Stomach (tissue), 9 donors: ENCODE results near the gene UNC79. TPM values are rescaled to one million over a fixed set of nuclear protein-coding genes. Genes with fewer than 3 reads are reported as not detected.

Source experiments
- DNase-seq, 2 donors: peaks; one replicate each; pipeline versions ENCODE4 v3.0.0 to v3.0.0-alpha.2; 2013 to 2019
- H3K27ac ChIP-seq, 5 donors: fragments of 200-600 bp in 4 of 5; sonication (generic) in 4 of 5; one replicate each; pipeline ENCODE4 v1.5.1; 2013 to 2019; ENCODE audit warnings: mild to moderate bottlenecking in 1 of 5, moderate library complexity in 1 of 5
- H3K27me3 ChIP-seq, 3 donors: fragments of 200-600 bp; sonication (generic); one replicate each; pipeline ENCODE4 v1.5.1; 2017 to 2019; ENCODE audit warnings: mixed run types in 1 of 3
- H3K36me3 ChIP-seq, 4 donors: fragments of 200-600 bp; sonication (generic); 1 replicate in 3 of 4; 2 replicates in 1 of 4; pipeline ENCODE4 v1.5.1; 2016 to 2019
- H3K4me1 ChIP-seq, 4 donors: fragments of 200-600 bp; sonication (generic); one replicate each; pipeline ENCODE4 v1.5.1; 2016 to 2019
- H3K4me3 ChIP-seq, 4 donors: fragments of 200-600 bp; sonication (generic) in 3 of 4; one replicate each; pipeline ENCODE4 v1.5.1; 2016 to 2019; ENCODE audit warnings: mild to moderate bottlenecking in 1 of 4
- H3K9me3 ChIP-seq, 4 donors: fragments of 200-600 bp; sonication (generic); one replicate each; pipeline ENCODE4 v1.5.1; 2016 to 2019
- EP300 ChIP-seq: sonication (generic); formaldehyde crosslinking; IDR thresholded peaks from one replicate; pipeline ENCODE4 v1.6.1; 2017; ENCODE audit warnings: antibody characterized with exemption
- POLR2A ChIP-seq, 4 donors: fragments of 450-650 bp; IDR thresholded peaks; one replicate each; pipeline ENCODE4 v1.6.1; 2016; ENCODE audit warnings: antibody characterized with exemption in 4 of 4, control low read depth in 2 of 4, mild to moderate bottlenecking in 1 of 4, moderate library complexity in 1 of 4
- POLR2AphosphoS5 ChIP-seq, 3 donors: sonication (generic); formaldehyde crosslinking; IDR thresholded peaks; one replicate each; pipeline ENCODE4 v1.6.1; 2016; ENCODE audit warnings: antibody characterized with exemption in 3 of 3
- WGBS, 5 donors: extraction: QIAGEN DNeasy Blood & Tissue Kit in 3 of 5; methylation state at CpG; one replicate each; pipeline versions ENCODE4 v1.1.5 to v1.1.7; 2013 to 2018; 5-methylcytosine and 5-hydroxymethylcytosine counted together
- intact Hi-C: fragments of 100-400 bp; cut with DNase I; formaldehyde crosslinking; loops from one replicate; pipeline ENCODE4 v1.15.1; 2023; ENCODE audit warnings: low total_unique reads
- polyA plus RNA-seq, 3 donors: library from polyadenylated mRNA; stranded (reverse); fragments of 200-250 nt; gene quantifications; one replicate each; pipeline ENCODE4 v1.2.3, GENCODE V29; 2013
- total RNA-seq, 5 donors: library from RNA; depleted of rRNA; stranded (reverse); fragments of >200 nt; gene quantifications; one replicate each; pipeline versions ENCODE4 v1.1.0 to v1.2.3, GENCODE V29; 2014 to 2016
- TF ChIP-seq, protein P1 (sequence below), 7 experiments: fragments of 450-650 bp in 4 of 7; fragments of 200-600 bp in 3 of 7; sonication (generic) in 3 of 7; IDR thresholded peaks; one replicate each; pipeline ENCODE4 v1.5.1; 2016 to 2019; ENCODE audit warnings: antibody characterized with exemption in 7 of 7, control low read depth in 2 of 7, mild to moderate bottlenecking in 1 of 7
- donor health status: healthy with polysubstance abuse.
- donor health status: Bipolar disorder and iron deficiency.
- donor health status: healthy.

UNC79 gene
- total and polyA plus RNA-seq, 8 donors = under 0.01 to 1.9 (median 0.35) TPM; not detected in 2

- no peak overlapping the region for H3K4me3 ChIP-seq
- TF ChIP-seq POLR2AphosphoS5 (IDR thresholded peaks at IDR 0.05) = no peak
- no peak for TF ChIP-seq POLR2A (IDR thresholded peaks at IDR 0.05)
- TF ChIP-seq EP300 = no peak
- TF ChIP-seq, protein P1, sequence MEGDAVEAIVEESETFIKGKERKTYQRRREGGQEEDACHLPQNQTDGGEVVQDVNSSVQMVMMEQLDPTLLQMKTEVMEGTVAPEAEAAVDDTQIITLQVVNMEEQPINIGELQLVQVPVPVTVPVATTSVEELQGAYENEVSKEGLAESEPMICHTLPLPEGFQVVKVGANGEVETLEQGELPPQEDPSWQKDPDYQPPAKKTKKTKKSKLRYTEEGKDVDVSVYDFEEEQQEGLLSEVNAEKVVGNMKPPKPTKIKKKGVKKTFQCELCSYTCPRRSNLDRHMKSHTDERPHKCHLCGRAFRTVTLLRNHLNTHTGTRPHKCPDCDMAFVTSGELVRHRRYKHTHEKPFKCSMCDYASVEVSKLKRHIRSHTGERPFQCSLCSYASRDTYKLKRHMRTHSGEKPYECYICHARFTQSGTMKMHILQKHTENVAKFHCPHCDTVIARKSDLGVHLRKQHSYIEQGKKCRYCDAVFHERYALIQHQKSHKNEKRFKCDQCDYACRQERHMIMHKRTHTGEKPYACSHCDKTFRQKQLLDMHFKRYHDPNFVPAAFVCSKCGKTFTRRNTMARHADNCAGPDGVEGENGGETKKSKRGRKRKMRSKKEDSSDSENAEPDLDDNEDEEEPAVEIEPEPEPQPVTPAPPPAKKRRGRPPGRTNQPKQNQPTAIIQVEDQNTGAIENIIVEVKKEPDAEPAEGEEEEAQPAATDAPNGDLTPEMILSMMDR (IDR thresholded peaks at IDR 0.05) = no peak
- H3K4me1 ChIP-seq = no peaks in the 10 kb centered on the region
- H3K27ac ChIP-seq = no peak overlapping the region
- intact Hi-C loops = no loop called here
- H3K9me3 ChIP-seq = no peaks in the 10 kb centered on the region
- no peaks in the 10 kb centered on the region for H3K36me3 ChIP-seq
- DNase-seq = no peak
- H3K27me3 ChIP-seq = no peaks in the 10 kb centered on the region
- 82 to 100% (median 94%) methylated on average over 1 of the region's 1 CpG for WGBS, 5 donors
These were observed 243.6 kb downstream of the UNC79 start for GRCh38 chr14:93674343-93674742.

GRCh38 chr14:93675651-93676050, 244.9 kb downstream of the UNC79 start:
- Histone ChIP-seq H3K4me1 (no peaks in the 10 kb centered on the region), H3K27me3 (no peaks in the 10 kb centered on the region), H3K9me3 (no peaks in the 10 kb centered on the region), H3K27ac (no peak overlapping the region), H3K4me3 (no peak overlapping the region), H3K36me3 (no peaks in the 10 kb centered on the region)
- intact Hi-C loops = no loop called here
- DNase-seq = no peak
- TF ChIP-seq POLR2A (IDR thresholded peaks at IDR 0.05) (no peak), EP300 (no peak), POLR2AphosphoS5 (IDR thresholded peaks at IDR 0.05) (no peak)
- TF ChIP-seq, protein P1 (IDR thresholded peaks at IDR 0.05) = no peak

- no peak overlapping the region for H3K4me3 ChIP-seq
- H3K9me3 ChIP-seq = no peaks in the 10 kb centered on the region
- TF ChIP-seq, protein P1 (IDR thresholded peaks at IDR 0.05) = no peak
- no peak for TF ChIP-seq EP300
- no peak for TF ChIP-seq POLR2AphosphoS5 (IDR thresholded peaks at IDR 0.05)
- no peak for TF ChIP-seq POLR2A (IDR thresholded peaks at IDR 0.05)
- WGBS, 5 donors = 84 to 95% (median 86%) methylated on average over 2 of the region's 2 CpGs
- DNase-seq = no peak
- H3K27ac ChIP-seq = no peak overlapping the region
- H3K4me1 ChIP-seq = no peaks in the 10 kb centered on the region
- H3K27me3 ChIP-seq = no peaks in the 10 kb centered on the region
- no peaks in the 10 kb centered on the region for H3K36me3 ChIP-seq
- intact Hi-C loops = no loop called here
These were observed 245.7 kb downstream of the UNC79 start for GRCh38 chr14:93676416-93676958.

GRCh38 chr14:93682459-93682858, 251.7 kb downstream of the UNC79 start:
- 62 to 76% (median 73%) methylated on average over 2 of the region's 2 CpGs for WGBS, 5 donors
- no peak for TF ChIP-seq EP300
- TF ChIP-seq POLR2A (IDR thresholded peaks at IDR 0.05) = no peak
- TF ChIP-seq POLR2AphosphoS5 (IDR thresholded peaks at IDR 0.05) = no peak
- TF ChIP-seq, protein P1 (IDR thresholded peaks at IDR 0.05) = no peak

More at GRCh38 chr14:93682459-93682858, 251.7 kb downstream of the UNC79 start:
- Histone ChIP-seq H3K4me3 (no peak overlapping the region), H3K36me3 (no peaks in the 10 kb centered on the region), H3K27ac (no peak overlapping the region), H3K27me3 (no peaks in the 10 kb centered on the region), H3K9me3 (no peaks in the 10 kb centered on the region), H3K4me1 (no peaks in the 10 kb centered on the region)
- intact Hi-C loops = no loop called here
- DNase-seq = no peak
